ENCODE data around the gene AP4M1.
"Not testable (repeated sequence)": the region's sequence is repeated elsewhere in the genome, so short reads cannot be mapped to it uniquely, and the experiment has no call there.

The AP4M1 gene

GRCh38 chr7:100111156-100111555, 9.7 kb downstream of the AP4M1 start:
- no peak for DNase-seq

- no peak for DNase-seq
Observed at GRCh38 chr7:100111914-100112313, 10.5 kb downstream of the AP4M1 start.

GRCh38 chr7:100115026-100115425, 13.6 kb downstream of the AP4M1 start:
- no peak for DNase-seq

- DNase-seq = no peak
Observed at GRCh38 chr7:100118388-100119071, 17.1 kb downstream of the AP4M1 start.

- DNase-seq = peak; percentile 95 to 97
Observed at GRCh38 chr7:100119072-100119969, 17.9 kb downstream of the AP4M1 start, which contains the start of the genes CNPY4 and TAF6. Gene CNPY4, plus strand, starts transcription at chr7:100119634. Its CDS starts 111 bp downstream, at chr7:100119745. Gene TAF6, minus strand, starts transcription at chr7:100119358. Its CDS starts 5,149 bp downstream, at chr7:100114209.

- peak; percentile 62 to 65 for DNase-seq
Observed at GRCh38 chr7:100119970-100120732, 18.7 kb downstream of the AP4M1 start.

GRCh38 chr7:100120733-100121036, 19.2 kb downstream of the AP4M1 start:
- no peak for DNase-seq

GRCh38 chr7:100122067-100122466, 20.6 kb downstream of the AP4M1 start:
- no peak for DNase-seq

- no peak for DNase-seq
Observed at GRCh38 chr7:100122568-100122967, 21.1 kb downstream of the AP4M1 start.

GRCh38 chr7:100124301-100125230, 23.1 kb downstream of the AP4M1 start:
- DNase-seq = no peak

GRCh38 chr7:100126239-100126930, 24.9 kb downstream of the AP4M1 start:
- DNase-seq = peak in 1 of 2 donors; percentile 13

- peak; percentile 88 to 92 for DNase-seq
Observed at GRCh38 chr7:100126931-100127865, 25.8 kb downstream of the AP4M1 start, which contains the start of gene MBLAC1. Gene MBLAC1, plus strand, starts transcription at chr7:100126967. Its CDS starts 429 bp downstream, at chr7:100127396.

- peak in 1 of 2 donors; percentile 11 for DNase-seq
Observed at GRCh38 chr7:100127866-100128636, 26.6 kb downstream of the AP4M1 start.

- DNase-seq = no peak
Observed at GRCh38 chr7:100128637-100128963, 27.2 kb downstream of the AP4M1 start.

- DNase-seq = not testable (repeated sequence)
Observed at GRCh38 chr7:100130220-100130607, 28.8 kb downstream of the AP4M1 start.

- DNase-seq = peak; percentile 78 to 90
Observed at GRCh38 chr7:100130608-100131453, 29.4 kb downstream of the AP4M1 start.

- DNase-seq = no peak
Observed at GRCh38 chr7:100132126-100132525, 30.7 kb downstream of the AP4M1 start.

- peak; percentile 64 to 66 for DNase-seq
Observed at GRCh38 chr7:100132697-100133151, 31.3 kb downstream of the AP4M1 start.

Measured in activated CD4-positive, alpha-beta T cell treated with anti-CD3 and anti-CD28 coated beads for 4 hours (primary cell).